Left colon (tissue), 2 donors: Measurements from ENCODE around the gene TPD52L2. TPM values are rescaled to one million over a fixed set of nuclear protein-coding genes. Genes with fewer than 3 reads are reported as not detected.
A peak's percentile ranks its signal among the peaks of the same experiment; 100 is the strongest.
"Not testable (repeated sequence)": the region's sequence is repeated elsewhere in the genome, so short reads cannot be mapped to it uniquely, and the experiment has no call there.

Experiments
- ATAC-seq: fragments of 200-7000 bp; cut with Tn5 transposase; one replicate; pipeline ENCODE4 v1.9.1; 2020; ENCODE audit warnings: mild to moderate bottlenecking, moderate library complexity
- DNase-seq, 2 donors: peaks; one replicate each; pipeline ENCODE4 v3.0.0-alpha.2; 2020
- intact Hi-C, 2 donors: fragments of 100-400 bp; cut with DNase I in 1 of 2; cut with micrococcal nuclease in 1 of 2; formaldehyde crosslinking; loops; one replicate each; pipeline versions ENCODE4 v1.11.2 to v1.14.0; 2022; cut with DNase I, micrococcal nuclease
- total RNA-seq, 2 donors: library from RNA; stranded (reverse); fragmentation: NEBNext Ultra II Directional; extraction: Animal tissue kit (Norgen Biotek cat#: 25700); gene quantifications; one replicate each; pipeline ENCODE4 v1.2.1, GENCODE V29; 2021
- donor health status: DM: no; HTN: no; CAD: no.
- donor health status: DM: yes; HTN: yes; CAD: no.

TPD52L2 gene
- total RNA-seq, 2 donors from 2014 or later: 49.5 to 58.5 TPM

DNA sequence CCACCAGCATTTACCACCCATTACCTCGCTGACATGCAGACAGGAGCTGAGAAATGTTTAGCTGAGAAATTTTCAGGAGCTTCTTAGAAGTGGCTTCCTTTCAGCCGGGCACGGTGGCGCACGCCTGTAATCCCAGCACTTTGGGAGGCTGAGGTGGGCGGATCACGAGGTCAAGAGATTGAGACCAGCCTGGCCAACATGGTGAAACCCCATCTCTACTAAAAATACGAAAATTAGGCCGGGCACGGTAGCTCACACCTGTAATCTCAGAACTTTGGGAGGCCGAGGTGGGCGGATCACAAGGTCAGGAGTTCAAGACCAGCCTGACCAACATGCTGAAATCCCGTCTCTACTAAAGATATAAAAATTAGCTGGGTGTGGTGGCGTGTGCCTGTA is 13.5 kb upstream of the TPD52L2 start:
- ATAC-seq, DNase-seq, intact Hi-C loops: not testable (repeated sequence)

- ATAC-seq, intact Hi-C loops, DNase-seq: not testable (repeated sequence)
These were observed 11.4 kb upstream of the TPD52L2 start for GRCh38 chr20:63853733-63854068.

- DNase-seq: no peak
- intact Hi-C loops: no loop called here
These were observed 10.9 kb upstream of the TPD52L2 start for GRCh38 chr20:63854069-63854765.

GRCh38 chr20:63854766-63855362 is 10.2 kb upstream of the TPD52L2 start:
- DNase-seq (no peak), ATAC-seq (no peak)

More at GRCh38 chr20:63854069-63854765, 10.9 kb upstream of the TPD52L2 start:
- ATAC-seq: peak; percentile 7

GRCh38 chr20:63855363-63856097 is 9.5 kb upstream of the TPD52L2 start:
- intact Hi-C loops: no loop called here
- no peak for ATAC-seq
- DNase-seq: no peak

More at GRCh38 chr20:63854766-63855362, 10.2 kb upstream of the TPD52L2 start:
- intact Hi-C loops: no loop called here

DNA sequence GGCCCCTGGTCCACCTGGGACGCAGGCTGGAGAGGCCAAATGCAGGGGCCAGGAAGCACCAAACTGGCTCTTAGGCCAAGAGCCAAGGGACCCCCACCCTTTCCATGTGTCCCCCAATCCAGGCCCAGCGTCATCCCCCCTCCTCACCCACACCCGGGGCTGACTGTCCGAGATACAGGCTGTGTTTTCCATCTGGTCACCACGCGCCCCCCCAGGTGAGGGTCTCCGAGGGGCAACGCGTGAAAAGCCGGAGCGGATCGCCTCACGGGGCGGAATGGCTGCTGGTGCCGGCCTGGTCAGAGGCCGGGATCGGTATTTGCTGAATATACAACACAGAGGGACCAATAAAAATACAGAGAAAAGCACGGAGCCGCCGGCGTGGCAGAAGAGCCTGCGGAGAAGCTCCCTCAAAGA is 9.0 kb upstream of the TPD52L2 start:
- no peak for DNase-seq
- ATAC-seq: no peak
- intact Hi-C loops: no loop called here

GRCh38 chr20:63857764-63858392 is 7.2 kb upstream of the TPD52L2 start:
- DNase-seq: no peak
- peak; percentile 16 for ATAC-seq
- intact Hi-C loops: no loop called here

DNA sequence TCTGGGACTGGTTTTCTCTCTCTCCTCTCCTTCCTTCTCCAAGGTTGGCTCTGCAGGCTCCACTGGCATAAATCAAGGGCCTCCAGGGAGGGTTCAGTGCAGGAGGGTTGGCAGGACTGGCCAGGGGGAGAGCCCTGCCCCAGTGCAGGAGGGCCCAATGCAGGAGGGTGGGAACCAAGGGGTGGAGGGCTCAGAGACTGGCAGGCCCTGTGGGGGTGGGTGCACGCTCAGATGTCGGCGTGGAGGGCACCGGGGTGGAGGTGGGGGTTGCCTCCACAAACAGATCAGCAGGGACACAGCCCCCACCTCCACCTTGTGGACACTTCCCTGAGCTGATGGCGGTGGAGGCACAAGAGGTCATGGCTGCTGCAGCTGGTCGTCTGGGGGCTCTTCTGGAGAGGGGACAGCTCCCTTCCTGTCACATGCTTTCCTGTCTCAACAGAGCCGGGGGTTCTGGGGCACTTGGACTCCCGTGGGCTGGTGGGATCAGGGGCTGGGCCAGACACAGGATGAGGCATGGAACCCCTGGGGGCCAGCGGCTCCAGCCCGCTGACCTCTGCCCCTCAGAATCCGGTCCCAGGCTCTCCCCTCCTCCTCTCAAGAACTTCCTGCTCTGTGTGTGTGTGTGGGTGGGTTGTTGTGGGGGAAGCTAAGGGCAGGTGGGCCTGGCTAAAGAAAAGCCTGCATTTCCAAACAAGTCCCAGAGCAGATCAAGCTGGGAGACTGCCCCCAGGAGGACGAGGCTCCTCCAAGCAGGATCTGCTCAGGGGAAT is 6.5 kb upstream of the TPD52L2 start:
- peak; percentile 4 for ATAC-seq
- intact Hi-C loops: no loop called here
- no peak for DNase-seq

GRCh38 chr20:63859166-63859699 is 5.8 kb upstream of the TPD52L2 start:
- DNase-seq: no peak
- intact Hi-C loops: no loop called here
- no peak for ATAC-seq

GRCh38 chr20:63860325-63861051 is 4.6 kb upstream of the TPD52L2 start:
- no peak for ATAC-seq
- no peak for DNase-seq
- intact Hi-C loops: no loop called here

DNA sequence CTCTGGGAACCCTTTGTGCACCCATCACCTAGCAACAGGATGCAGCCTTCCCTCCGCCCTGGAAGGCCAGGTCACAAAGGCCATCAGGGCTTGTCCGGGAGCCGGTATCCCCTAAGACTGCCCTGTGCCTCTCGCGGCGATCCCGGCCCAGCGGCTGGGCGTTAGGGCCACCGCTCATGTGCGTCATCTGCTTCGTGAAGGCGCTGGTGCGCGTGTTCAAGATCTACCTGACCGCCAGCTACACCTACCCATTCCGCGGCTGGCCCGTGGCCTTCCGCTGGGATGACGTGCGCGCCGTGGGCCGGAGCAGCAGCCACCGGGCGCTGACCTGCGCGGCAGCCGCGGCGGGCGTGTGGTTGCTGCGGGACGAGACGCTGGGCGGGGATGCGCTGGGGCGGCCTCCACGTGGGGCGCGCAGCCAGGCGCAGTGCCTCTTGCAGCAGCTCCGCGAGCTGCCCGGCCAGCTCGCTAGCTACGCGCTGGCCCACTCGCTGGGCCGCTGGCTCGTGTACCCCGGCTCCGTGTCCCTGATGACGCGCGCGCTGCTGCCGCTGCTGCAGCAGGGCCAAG is 3.6 kb upstream of the TPD52L2 start, which contains the start of gene ABHD16B:
ABHD16B (plus strand) TSS at position 134 of the 570 bp plus-strand sequence; CDS start at position 177, 43 bp downstream.
- ATAC-seq (no peak), DNase-seq (no peak)
- intact Hi-C loops: no loop called here

GRCh38 chr20:63861981-63862901 is 2.8 kb upstream of the TPD52L2 start:
- ATAC-seq (no peak), DNase-seq (no peak)
- intact Hi-C loops: no loop called here

DNA sequence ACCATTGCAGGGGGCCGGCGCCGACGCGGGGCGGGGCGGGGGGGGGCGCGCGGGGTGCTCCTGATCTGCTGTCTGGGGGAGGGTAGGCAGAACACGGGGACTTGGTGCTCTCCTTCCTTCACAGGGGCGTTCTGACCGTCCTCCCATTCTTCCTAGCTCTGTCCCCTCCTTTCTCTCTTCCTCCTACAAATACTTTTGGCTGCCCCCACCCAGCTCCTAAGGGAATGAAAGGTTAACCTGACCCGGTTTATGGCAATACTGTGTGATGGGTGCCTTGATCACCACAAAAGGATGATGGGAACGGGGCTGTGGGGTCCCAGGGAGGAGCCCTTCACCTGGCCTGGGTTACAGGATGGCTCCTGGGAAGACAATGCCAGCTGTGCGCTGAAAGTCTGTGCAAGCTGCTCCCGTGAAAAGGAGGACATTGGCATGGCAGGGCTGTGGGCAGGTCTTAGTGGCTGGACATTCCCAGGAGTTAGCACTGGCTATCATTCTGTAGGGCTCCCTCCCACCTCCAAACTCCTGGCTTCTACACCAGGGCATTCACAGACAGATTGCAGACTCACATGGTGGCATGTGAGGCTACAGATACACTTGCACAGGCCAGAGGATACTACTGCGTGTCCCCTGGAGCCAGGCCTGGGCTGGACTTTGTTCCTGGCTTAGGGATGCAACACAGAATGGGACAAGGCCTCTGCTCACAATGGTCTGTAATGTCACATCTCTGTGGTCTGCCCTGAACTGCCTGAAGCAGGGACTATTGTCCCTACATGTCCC is 1.9 kb upstream of the TPD52L2 start:
- no peak for ATAC-seq
- DNase-seq: no peak
- intact Hi-C loops: no loop called here

- ATAC-seq (peak; percentile 77), DNase-seq (peak; percentile 90 to 92)
- intact Hi-C loops: no loop called here
These were observed 1.1 kb upstream of the TPD52L2 start for GRCh38 chr20:63863798-63864544.

DNA sequence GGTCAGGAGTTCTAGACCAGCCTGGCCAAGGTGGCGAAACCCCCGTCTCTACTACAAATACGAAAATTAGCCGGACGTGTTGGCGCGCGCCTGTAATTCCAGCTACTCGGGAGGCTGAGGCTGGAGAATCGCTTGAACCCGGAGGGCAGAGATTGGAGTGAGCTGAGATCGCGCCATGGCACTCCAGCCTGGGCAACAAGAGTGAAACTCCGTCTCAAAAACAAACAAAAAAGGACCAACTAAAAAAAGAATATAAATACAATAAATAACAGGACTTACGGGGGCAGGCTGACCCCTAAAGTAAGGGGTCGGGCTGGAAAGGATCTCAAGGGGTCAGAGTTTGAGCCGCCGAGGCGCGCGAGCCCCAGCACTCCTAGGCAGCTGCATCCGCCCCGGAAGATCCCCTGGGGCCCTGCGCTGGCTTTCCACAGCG is 509 bp upstream of the TPD52L2 start:
- ATAC-seq: no peak
- no peak for DNase-seq
- intact Hi-C loops: no loop called here
